Skeletal muscle satellite cell (primary cell): Measurements from ENCODE around the gene ADAM12.
"Not testable (repeated sequence)": the region's sequence is repeated elsewhere in the genome, so short reads cannot be mapped to it uniquely, and the experiment has no call there.

Experiments used
- H3K27me3 ChIP-seq: 2 replicates; pipeline ENCODE4 v1.7.0; 2013; ENCODE audit warnings: low read length; ENCODE audit not compliant: control insufficient read depth, insufficient read depth
- H3K36me3 ChIP-seq: 2 replicates; pipeline ENCODE4 v1.7.0; 2013; ENCODE audit warnings: mild to moderate bottlenecking, control low read depth, low read length; ENCODE audit not compliant: insufficient read depth
- H3K4me1 ChIP-seq: 2 replicates; pipeline ENCODE4 v1.7.0; 2013; ENCODE audit warnings: low read length; ENCODE audit not compliant: control insufficient read depth, insufficient read depth
- H3K4me2 ChIP-seq: 2 replicates; pipeline ENCODE4 v1.7.0; 2013; ENCODE audit warnings: mild to moderate bottlenecking, low read length
- H3K4me3 ChIP-seq: 2 replicates; pipeline ENCODE4 v1.7.0; 2013; ENCODE audit warnings: low read length
- H3K9ac ChIP-seq: 2 replicates; pipeline ENCODE4 v1.7.0; 2013; ENCODE audit warnings: mild to moderate bottlenecking, low read depth, low read length, moderate library complexity
- H3K9me3 ChIP-seq: replicated peaks from 2 replicates; pipeline ENCODE4 v1.7.0; 2013; ENCODE audit warnings: mild to moderate bottlenecking, control low read depth, low read length

The ADAM12 gene

GRCh38 chr10:126175641-126176262, 212.5 kb downstream of the ADAM12 start:
- Histone ChIP-seq H3K36me3 (no peaks in the 10 kb centered on the region), H3K4me3 (no peak overlapping the region), H3K4me2 (no peak overlapping the region), H3K27me3 (no peaks in the 10 kb centered on the region), H3K9me3 (no peaks in the 10 kb centered on the region), H3K4me1 (peaks cover 12% of the 10 kb centered on the region), H3K9ac (no peak overlapping the region)

- H3K4me1 ChIP-seq, result peaks cover 23% of the 10 kb centered on the region
- not testable (repeated sequence) for H3K9me3 ChIP-seq, H3K9ac ChIP-seq, H3K4me2 ChIP-seq, H3K36me3 ChIP-seq, H3K4me3 ChIP-seq, H3K27me3 ChIP-seq
Observed at GRCh38 chr10:126172755-126173154, 215.5 kb downstream of the ADAM12 start.

DNA sequence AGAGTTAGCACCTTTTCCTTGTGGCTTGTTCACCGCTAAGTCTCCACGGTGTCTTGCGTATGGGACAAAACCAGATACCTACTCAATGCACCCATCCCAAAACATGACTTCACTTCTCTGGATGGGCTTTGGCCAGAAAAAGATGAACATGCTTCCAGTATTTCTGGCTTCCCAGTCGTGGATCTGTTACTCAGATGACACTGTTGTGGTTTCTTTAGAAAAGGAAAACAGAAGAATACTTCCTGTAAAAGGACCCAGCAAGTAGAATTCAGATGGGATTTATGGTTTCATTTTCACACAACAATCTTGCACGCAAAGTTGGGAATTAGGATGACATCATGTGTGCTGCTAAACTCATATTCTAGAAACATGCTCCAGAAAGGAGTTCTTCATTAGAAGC, 216.7 kb downstream of the ADAM12 start:
- no peaks in the 10 kb centered on the region for H3K36me3 ChIP-seq
- H3K9ac ChIP-seq, result peak overlapping the region; percentile 67
- peak overlapping the region; percentile 54 for H3K4me3 ChIP-seq
- H3K9me3 ChIP-seq, result no peaks in the 10 kb centered on the region
- peaks cover 23% of the 10 kb centered on the region for H3K4me1 ChIP-seq
- no peaks in the 10 kb centered on the region for H3K27me3 ChIP-seq
- H3K4me2 ChIP-seq, result peak overlapping the region; percentile 80

DNA sequence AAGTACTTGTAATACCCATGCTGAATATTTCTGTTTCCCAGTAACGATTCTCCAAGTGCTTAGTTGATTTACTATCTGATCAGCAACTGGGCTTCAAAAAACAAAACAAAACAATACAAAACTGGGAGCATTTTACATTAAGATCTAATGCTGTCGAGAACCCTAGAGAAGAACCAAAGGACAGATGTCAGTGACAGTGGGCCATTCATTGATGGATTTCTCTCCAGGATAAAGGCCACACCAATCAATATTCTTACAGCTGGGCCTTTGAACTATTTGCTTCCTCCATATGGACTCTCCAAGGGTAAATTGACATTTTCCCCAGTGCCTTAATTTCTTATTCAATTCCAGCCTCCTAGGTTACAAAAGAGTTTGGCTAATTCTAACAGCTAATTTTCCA, 217.5 kb downstream of the ADAM12 start:
- Histone ChIP-seq H3K4me3 (no peak overlapping the region), H3K9ac (peak overlapping the region; percentile 67)

DNA sequence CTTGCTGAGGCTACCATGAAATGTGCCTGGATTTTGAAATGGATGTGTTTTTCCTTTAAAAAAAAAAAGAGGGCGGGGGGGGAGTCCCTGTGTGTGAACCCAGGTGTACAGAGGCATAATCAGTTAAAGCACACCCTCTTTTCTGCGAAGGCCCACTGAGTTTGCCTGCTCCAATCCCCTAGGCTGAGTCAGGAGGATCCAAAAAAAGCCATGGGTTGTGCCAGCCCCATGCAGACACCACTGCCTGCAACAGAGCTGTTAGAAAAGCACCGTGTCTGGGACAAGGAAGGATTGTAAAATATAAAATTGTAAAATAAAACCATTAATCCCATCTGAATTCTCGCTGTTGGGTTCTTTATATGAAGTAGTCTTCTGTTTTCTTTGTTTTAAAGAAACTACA, 217.9 kb downstream of the ADAM12 start:
- Histone ChIP-seq H3K9me3 (no peaks in the 10 kb centered on the region), H3K4me2 (peak overlapping the region; percentile 80), H3K27me3 (no peaks in the 10 kb centered on the region), H3K36me3 (no peaks in the 10 kb centered on the region), H3K4me3 (peak overlapping the region; percentile 12), H3K9ac (peak overlapping the region; percentile 67), H3K4me1 (peaks cover 23% of the 10 kb centered on the region)

More for the DNA sequence above, 217.5 kb downstream of the ADAM12 start:
- peak overlapping the region; percentile 80 for H3K4me2 ChIP-seq
- H3K9me3 ChIP-seq, result no peaks in the 10 kb centered on the region
- H3K4me1 ChIP-seq, result peaks cover 23% of the 10 kb centered on the region
- no peaks in the 10 kb centered on the region for H3K27me3 ChIP-seq
- H3K36me3 ChIP-seq, result no peaks in the 10 kb centered on the region

DNA sequence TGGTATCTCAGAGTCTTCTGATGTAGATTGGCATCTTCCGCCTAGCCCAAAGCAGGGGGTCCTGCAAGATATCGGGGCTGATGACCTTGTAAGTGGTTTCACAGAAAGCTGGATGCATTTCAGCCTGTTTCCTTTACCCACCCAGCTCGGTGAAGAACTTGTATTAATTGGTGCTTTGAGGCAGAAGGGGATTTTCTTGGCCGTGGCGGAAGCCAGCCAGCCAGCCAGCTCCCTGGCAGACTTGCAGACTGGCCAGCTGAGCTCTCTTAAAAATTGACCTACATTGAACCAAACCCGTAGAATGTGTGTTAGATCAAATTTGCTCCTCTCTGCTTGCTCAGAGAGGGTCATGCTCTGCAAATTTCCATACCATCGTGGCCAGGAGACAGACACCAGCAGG, 218.4 kb downstream of the ADAM12 start:
- peak overlapping the region; percentile 67 for H3K9ac ChIP-seq
- H3K4me1 ChIP-seq, result peaks cover 23% of the 10 kb centered on the region
- H3K27me3 ChIP-seq, result no peaks in the 10 kb centered on the region
- H3K36me3 ChIP-seq, result no peaks in the 10 kb centered on the region
- H3K9me3 ChIP-seq, result no peaks in the 10 kb centered on the region
- H3K4me2 ChIP-seq, result peak overlapping the region; percentile 80
- H3K4me3 ChIP-seq, result peak overlapping the region; percentile 12

DNA sequence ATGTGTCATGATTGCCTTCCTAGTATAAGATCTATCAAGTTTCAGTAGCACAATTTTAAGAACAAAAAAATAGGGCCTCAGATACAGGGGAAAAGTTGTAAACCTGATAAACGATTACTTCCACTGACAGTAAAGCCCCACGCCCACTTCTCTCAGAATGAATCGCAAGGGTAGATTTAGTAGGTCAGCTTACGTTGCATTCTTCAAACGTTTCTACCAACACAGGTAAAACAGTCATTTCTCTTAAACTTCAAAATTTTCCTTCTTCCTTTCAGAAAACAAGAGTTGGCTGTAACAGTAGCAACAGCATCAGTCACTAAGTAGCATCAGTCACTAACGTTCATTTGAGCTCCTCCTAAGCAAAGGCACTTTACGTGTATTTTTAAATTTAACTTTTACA, 221.5 kb downstream of the ADAM12 start:
- H3K27me3 ChIP-seq, result no peaks in the 10 kb centered on the region
- H3K4me1 ChIP-seq, result peaks cover 20% of the 10 kb centered on the region
- peaks cover 4% of the 10 kb centered on the region for H3K36me3 ChIP-seq
- H3K9me3 ChIP-seq, result no peaks in the 10 kb centered on the region
- no peak overlapping the region for H3K4me2 ChIP-seq
- H3K4me3 ChIP-seq, result no peak overlapping the region
- H3K9ac ChIP-seq, result no peak overlapping the region

GRCh38 chr10:126165874-126166273, 222.4 kb downstream of the ADAM12 start:
- Histone ChIP-seq H3K9me3 (no peaks in the 10 kb centered on the region), H3K4me1 (peaks cover 12% of the 10 kb centered on the region), H3K27me3 (no peaks in the 10 kb centered on the region), H3K36me3 (peaks cover 4% of the 10 kb centered on the region), H3K4me2 (no peak overlapping the region), H3K4me3 (no peak overlapping the region), H3K9ac (no peak overlapping the region)

GRCh38 chr10:126163506-126163905, 224.8 kb downstream of the ADAM12 start:
- no peak overlapping the region for H3K4me2 ChIP-seq
- H3K9ac ChIP-seq, result no peak overlapping the region

GRCh38 chr10:126161691-126162090, 226.6 kb downstream of the ADAM12 start:
- Histone ChIP-seq H3K9me3 (no peaks in the 10 kb centered on the region), H3K4me1 (no peaks in the 10 kb centered on the region), H3K36me3 (peaks cover 4% of the 10 kb centered on the region), H3K9ac (no peak overlapping the region), H3K4me3 (no peak overlapping the region), H3K4me2 (no peak overlapping the region), H3K27me3 (no peaks in the 10 kb centered on the region)

More at GRCh38 chr10:126163506-126163905, 224.8 kb downstream of the ADAM12 start:
- H3K9me3 ChIP-seq, result no peaks in the 10 kb centered on the region
- H3K27me3 ChIP-seq, result no peaks in the 10 kb centered on the region
- H3K4me1 ChIP-seq, result no peaks in the 10 kb centered on the region
- peaks cover 4% of the 10 kb centered on the region for H3K36me3 ChIP-seq
- H3K4me3 ChIP-seq, result no peak overlapping the region

GRCh38 chr10:126160971-126161630, 227.2 kb downstream of the ADAM12 start:
- H3K4me3 ChIP-seq, result no peak overlapping the region
- H3K9ac ChIP-seq, result no peak overlapping the region
- H3K4me1 ChIP-seq, result no peaks in the 10 kb centered on the region
- H3K9me3 ChIP-seq, result no peaks in the 10 kb centered on the region
- H3K4me2 ChIP-seq, result no peak overlapping the region
- H3K27me3 ChIP-seq, result no peaks in the 10 kb centered on the region
- H3K36me3 ChIP-seq, result peaks cover 4% of the 10 kb centered on the region

DNA sequence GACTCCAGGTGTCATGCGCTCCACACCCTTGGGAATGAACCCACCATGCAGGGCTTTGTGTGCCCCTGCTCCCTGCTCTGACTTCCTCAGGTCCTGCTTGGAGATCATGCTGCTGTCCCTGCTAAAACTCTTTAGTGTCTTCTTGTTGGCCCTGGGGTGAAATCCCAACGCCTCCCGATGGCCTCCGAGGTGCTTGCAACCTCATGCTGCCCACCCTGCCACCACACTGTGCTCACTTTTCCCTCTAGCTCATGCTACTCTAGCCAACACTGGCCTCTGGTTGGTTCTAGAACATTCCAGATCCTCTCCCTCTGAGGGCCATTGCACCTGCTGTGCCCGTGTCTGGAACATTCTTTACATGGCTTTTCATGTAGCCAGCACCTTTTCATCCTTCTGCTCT, 227.7 kb downstream of the ADAM12 start:
- Histone ChIP-seq H3K27me3 (no peaks in the 10 kb centered on the region), H3K36me3 (peaks cover 4% of the 10 kb centered on the region), H3K4me2 (no peak overlapping the region), H3K4me1 (no peaks in the 10 kb centered on the region), H3K9me3 (no peaks in the 10 kb centered on the region), H3K9ac (no peak overlapping the region), H3K4me3 (no peak overlapping the region)
